Measurements from ENCODE around the gene SKAP1.

GRCh38 chr17:48144231-48144630 lies 285.8 kb downstream of the SKAP1 start:
- TF ChIP-seq POLR2A (IDR thresholded peaks at IDR 0.05) (no peak), CTCF (IDR thresholded peaks at IDR 0.05) (no peak)
